Tibial nerve (tissue), 4 donors: Measurements from ENCODE around the gene SCGB1C2.

Experiments used
- EP300 ChIP-seq, 2 donors: sonication (generic); formaldehyde crosslinking; IDR thresholded peaks; one replicate each; pipeline ENCODE4 v1.6.1; 2017; ENCODE audit warnings: antibody characterized with exemption in 2 of 2, mild to moderate bottlenecking in 1 of 2
- TF ChIP-seq, protein P1 (sequence below), 5 experiments: fragments of 200-600 bp in 3 of 5; fragments of 450-650 bp in 2 of 5; sonication (generic) in 3 of 5; IDR thresholded peaks; one replicate each; pipeline ENCODE4 v1.5.1; 2016 to 2019; ENCODE audit warnings: antibody characterized with exemption in 5 of 5, mild to moderate bottlenecking in 3 of 5, moderate library complexity in 2 of 5

DNA sequence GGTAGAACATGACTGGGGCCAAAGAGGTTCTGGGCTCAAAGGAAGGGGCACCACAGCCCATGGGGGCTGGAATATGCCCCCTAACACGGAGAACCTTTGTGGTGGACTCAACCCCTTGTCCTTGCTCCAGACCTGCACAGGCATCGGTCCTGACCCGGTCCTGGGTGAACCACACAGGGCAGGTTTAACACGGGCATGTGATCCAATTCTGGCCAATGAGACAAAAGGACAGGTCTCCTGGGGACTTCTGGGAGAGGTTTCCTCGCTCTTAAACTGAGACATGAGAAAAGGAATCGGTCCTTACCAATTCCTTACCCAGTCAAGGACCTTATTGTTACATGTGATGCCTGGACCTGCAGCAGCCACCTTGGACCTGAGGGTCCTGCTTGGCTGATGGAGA is 40.4 kb downstream of the SCGB1C2 start:
- TF ChIP-seq, protein P1, sequence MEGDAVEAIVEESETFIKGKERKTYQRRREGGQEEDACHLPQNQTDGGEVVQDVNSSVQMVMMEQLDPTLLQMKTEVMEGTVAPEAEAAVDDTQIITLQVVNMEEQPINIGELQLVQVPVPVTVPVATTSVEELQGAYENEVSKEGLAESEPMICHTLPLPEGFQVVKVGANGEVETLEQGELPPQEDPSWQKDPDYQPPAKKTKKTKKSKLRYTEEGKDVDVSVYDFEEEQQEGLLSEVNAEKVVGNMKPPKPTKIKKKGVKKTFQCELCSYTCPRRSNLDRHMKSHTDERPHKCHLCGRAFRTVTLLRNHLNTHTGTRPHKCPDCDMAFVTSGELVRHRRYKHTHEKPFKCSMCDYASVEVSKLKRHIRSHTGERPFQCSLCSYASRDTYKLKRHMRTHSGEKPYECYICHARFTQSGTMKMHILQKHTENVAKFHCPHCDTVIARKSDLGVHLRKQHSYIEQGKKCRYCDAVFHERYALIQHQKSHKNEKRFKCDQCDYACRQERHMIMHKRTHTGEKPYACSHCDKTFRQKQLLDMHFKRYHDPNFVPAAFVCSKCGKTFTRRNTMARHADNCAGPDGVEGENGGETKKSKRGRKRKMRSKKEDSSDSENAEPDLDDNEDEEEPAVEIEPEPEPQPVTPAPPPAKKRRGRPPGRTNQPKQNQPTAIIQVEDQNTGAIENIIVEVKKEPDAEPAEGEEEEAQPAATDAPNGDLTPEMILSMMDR (IDR thresholded peaks at IDR 0.05) = no peak
- TF ChIP-seq EP300 (IDR thresholded peaks at IDR 0.05) = no peak
